ENCODE measurements around the gene NGDN.
A peak's percentile ranks its signal among the peaks of the same experiment; 100 is the strongest.

Gene NGDN

GRCh38 chr14:23478109-23478759, 8.7 kb downstream of the NGDN start:
- Mint-ChIP-seq H3K4me1 (ENCODE audit: low read depth) (no peaks in the 10 kb centered on the region), H3K27ac (no peak overlapping the region), H3K27me3 (no peaks in the 10 kb centered on the region), H3K9me3 (no peaks in the 10 kb centered on the region), H3K4me3 (no peak overlapping the region), H3K36me3 (ENCODE audit: low read depth) (peaks cover 70% of the 10 kb centered on the region)
- intact Hi-C loops (cut with micrococcal nuclease) = loop anchor here (1.0 kb wide), 2 partner anchors 61 to 81 kb away; no protein-coding TSS in a partner anchor

GRCh38 chr14:23481362-23481970, 12.0 kb downstream of the NGDN start:
- no peak overlapping the region for H3K4me3 Mint-ChIP-seq
- no peaks in the 10 kb centered on the region for H3K4me1 Mint-ChIP-seq (ENCODE audit: low read depth)
- H3K27ac Mint-ChIP-seq = no peak overlapping the region
- peaks cover 55% of the 10 kb centered on the region for H3K36me3 Mint-ChIP-seq (ENCODE audit: low read depth)
- no peaks in the 10 kb centered on the region for H3K9me3 Mint-ChIP-seq
- no peaks in the 10 kb centered on the region for H3K27me3 Mint-ChIP-seq
- intact Hi-C loops (cut with micrococcal nuclease) = no loop called here

GRCh38 chr14:23481979-23482822, 12.7 kb downstream of the NGDN start:
- H3K4me3 Mint-ChIP-seq = no peak overlapping the region
- no peaks in the 10 kb centered on the region for H3K9me3 Mint-ChIP-seq
- no peaks in the 10 kb centered on the region for H3K27me3 Mint-ChIP-seq
- H3K36me3 Mint-ChIP-seq (ENCODE audit: low read depth) = peaks cover 55% of the 10 kb centered on the region
- H3K27ac Mint-ChIP-seq = no peak overlapping the region
- H3K4me1 Mint-ChIP-seq (ENCODE audit: low read depth) = no peaks in the 10 kb centered on the region
- intact Hi-C loops (cut with micrococcal nuclease) = no loop called here

- H3K27me3 Mint-ChIP-seq = no peaks in the 10 kb centered on the region
- intact Hi-C loops (cut with micrococcal nuclease) = no loop called here
- no peaks in the 10 kb centered on the region for H3K4me1 Mint-ChIP-seq (ENCODE audit: low read depth)
- no peak overlapping the region for H3K4me3 Mint-ChIP-seq
- H3K36me3 Mint-ChIP-seq (ENCODE audit: low read depth) = peaks cover 53% of the 10 kb centered on the region
- no peaks in the 10 kb centered on the region for H3K9me3 Mint-ChIP-seq
- no peak overlapping the region for H3K27ac Mint-ChIP-seq
Measured at GRCh38 chr14:23482823-23483148, 13.3 kb downstream of the NGDN start.

- Mint-ChIP-seq H3K36me3 (ENCODE audit: low read depth) (peaks cover 47% of the 10 kb centered on the region), H3K4me3 (no peak overlapping the region), H3K9me3 (no peaks in the 10 kb centered on the region), H3K27me3 (no peaks in the 10 kb centered on the region), H3K4me1 (ENCODE audit: low read depth) (no peaks in the 10 kb centered on the region), H3K27ac (no peak overlapping the region)
- intact Hi-C loops (cut with micrococcal nuclease) = no loop called here
Measured at GRCh38 chr14:23483236-23483854, 13.8 kb downstream of the NGDN start.

GRCh38 chr14:23485326-23485725, 15.8 kb downstream of the NGDN start:
- no peaks in the 10 kb centered on the region for H3K27me3 Mint-ChIP-seq
- intact Hi-C loops (cut with micrococcal nuclease) = no loop called here
- no peak overlapping the region for H3K27ac Mint-ChIP-seq
- H3K36me3 Mint-ChIP-seq (ENCODE audit: low read depth) = peaks cover 37% of the 10 kb centered on the region
- H3K4me3 Mint-ChIP-seq = no peak overlapping the region
- no peaks in the 10 kb centered on the region for H3K4me1 Mint-ChIP-seq (ENCODE audit: low read depth)
- H3K9me3 Mint-ChIP-seq = no peaks in the 10 kb centered on the region

GRCh38 chr14:23486036-23486435, 16.5 kb downstream of the NGDN start:
- H3K4me3 Mint-ChIP-seq = no peak overlapping the region
- no peaks in the 10 kb centered on the region for H3K9me3 Mint-ChIP-seq
- H3K27me3 Mint-ChIP-seq = no peaks in the 10 kb centered on the region
- peaks cover 33% of the 10 kb centered on the region for H3K36me3 Mint-ChIP-seq (ENCODE audit: low read depth)
- no peak overlapping the region for H3K27ac Mint-ChIP-seq
- H3K4me1 Mint-ChIP-seq (ENCODE audit: low read depth) = no peaks in the 10 kb centered on the region
- intact Hi-C loops (cut with micrococcal nuclease) = no loop called here

GRCh38 chr14:23487216-23487615, 17.7 kb downstream of the NGDN start:
- Mint-ChIP-seq H3K9me3 (no peaks in the 10 kb centered on the region), H3K36me3 (ENCODE audit: low read depth) (peaks cover 33% of the 10 kb centered on the region)
- intact Hi-C loops (cut with micrococcal nuclease) = no loop called here

GRCh38 chr14:23492618-23493272, 23.2 kb downstream of the NGDN start:
- Mint-ChIP-seq H3K36me3 (ENCODE audit: low read depth) (no peaks in the 10 kb centered on the region), H3K27me3 (no peaks in the 10 kb centered on the region), H3K27ac (peak overlapping the region; percentile 32), H3K4me3 (no peak overlapping the region), H3K4me1 (ENCODE audit: low read depth) (peaks cover 14% of the 10 kb centered on the region), H3K9me3 (no peaks in the 10 kb centered on the region)
- intact Hi-C loops (cut with micrococcal nuclease) = no loop called here

More at GRCh38 chr14:23487216-23487615, 17.7 kb downstream of the NGDN start:
- H3K4me3 Mint-ChIP-seq = no peak overlapping the region
- H3K27ac Mint-ChIP-seq = no peak overlapping the region
- H3K4me1 Mint-ChIP-seq (ENCODE audit: low read depth) = no peaks in the 10 kb centered on the region
- no peaks in the 10 kb centered on the region for H3K27me3 Mint-ChIP-seq

- Mint-ChIP-seq H3K27ac (no peak overlapping the region), H3K9me3 (no peaks in the 10 kb centered on the region), H3K36me3 (ENCODE audit: low read depth) (no peaks in the 10 kb centered on the region), H3K4me3 (no peak overlapping the region), H3K27me3 (no peaks in the 10 kb centered on the region), H3K4me1 (ENCODE audit: low read depth) (peaks cover 14% of the 10 kb centered on the region)
- intact Hi-C loops (cut with micrococcal nuclease) = no loop called here
Measured at GRCh38 chr14:23494223-23494622, 24.7 kb downstream of the NGDN start.

GRCh38 chr14:23512156-23512555, 42.7 kb downstream of the NGDN start:
- Mint-ChIP-seq H3K9me3 (no peaks in the 10 kb centered on the region), H3K4me3 (peak overlapping the region; percentile 25), H3K36me3 (ENCODE audit: low read depth) (no peaks in the 10 kb centered on the region), H3K27me3 (peaks cover 1% of the 10 kb centered on the region), H3K27ac (no peak overlapping the region), H3K4me1 (ENCODE audit: low read depth) (peaks cover 6% of the 10 kb centered on the region)
- intact Hi-C loops (cut with micrococcal nuclease) = no loop called here

- intact Hi-C loops (cut with micrococcal nuclease) = no loop called here
- Mint-ChIP-seq H3K4me1 (ENCODE audit: low read depth) (peaks cover 6% of the 10 kb centered on the region), H3K27ac (no peak overlapping the region), H3K4me3 (no peak overlapping the region), H3K9me3 (no peaks in the 10 kb centered on the region), H3K36me3 (ENCODE audit: low read depth) (no peaks in the 10 kb centered on the region), H3K27me3 (peaks cover 1% of the 10 kb centered on the region)
Measured at GRCh38 chr14:23513005-23513817, 43.7 kb downstream of the NGDN start.

Data from dendritic cell treated with granulocyte-macrophage colony-stimulating factor and Interleukin-4, amounts not matched to agents 40 ng/mL and 50 ng/mL, for 4 days (primary cell).